ENCODE results near the gene ELF2. TPM values are rescaled to one million over a fixed set of nuclear protein-coding genes. Genes with fewer than 3 reads are reported as not detected.

The ELF2 gene
- total and polyA plus RNA-seq, 2 of the 8 experiments (the other 6 are each of a cell fraction or from before 2014, with no cell fraction given), result 21.1 to 44.3 TPM

- no peak for TF ChIP-seq SIN3A (conservative IDR thresholded peaks at IDR 0.05 in 1 of 2, IDR thresholded peaks at IDR 0.05 in 1 of 2; ENCODE audit: low read depth in 1 of 2, low read length in 2 of 2)
- no peak for TF ChIP-seq BCL11A (IDR thresholded peaks at IDR 0.05; ENCODE audit: low read depth in 2 of 2, low read length in 2 of 2)
- TF ChIP-seq PHF8 (conservative IDR thresholded peaks at IDR 0.05; ENCODE audit: low read depth, low read length), result no peak
- TF ChIP-seq POU5F1 (IDR thresholded peaks at IDR 0.05; ENCODE audit: low read depth, low read length), result no peak
- TF ChIP-seq KDM5A (IDR thresholded peaks at IDR 0.05; ENCODE audit: low read length), result no peak
- TF ChIP-seq, protein P1, sequence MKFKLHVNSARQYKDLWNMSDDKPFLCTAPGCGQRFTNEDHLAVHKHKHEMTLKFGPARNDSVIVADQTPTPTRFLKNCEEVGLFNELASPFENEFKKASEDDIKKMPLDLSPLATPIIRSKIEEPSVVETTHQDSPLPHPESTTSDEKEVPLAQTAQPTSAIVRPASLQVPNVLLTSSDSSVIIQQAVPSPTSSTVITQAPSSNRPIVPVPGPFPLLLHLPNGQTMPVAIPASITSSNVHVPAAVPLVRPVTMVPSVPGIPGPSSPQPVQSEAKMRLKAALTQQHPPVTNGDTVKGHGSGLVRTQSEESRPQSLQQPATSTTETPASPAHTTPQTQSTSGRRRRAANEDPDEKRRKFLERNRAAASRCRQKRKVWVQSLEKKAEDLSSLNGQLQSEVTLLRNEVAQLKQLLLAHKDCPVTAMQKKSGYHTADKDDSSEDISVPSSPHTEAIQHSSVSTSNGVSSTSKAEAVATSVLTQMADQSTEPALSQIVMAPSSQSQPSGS (IDR thresholded peaks at IDR 0.05; ENCODE audit: low read length), result no peak
- no peak for TF ChIP-seq POLR2A (IDR thresholded peaks at IDR 0.05; ENCODE audit: control extremely low read depth in 1 of 2, low read depth in 2 of 2, low read length in 2 of 2)
- no peak for TF ChIP-seq SP1 (IDR thresholded peaks at IDR 0.05; ENCODE audit: low read depth, low read length)
- TF ChIP-seq SP2 (IDR thresholded peaks at IDR 0.05; ENCODE audit: low read length), result no peak
- H3K4ac ChIP-seq (replicated peaks; ENCODE audit: insufficient read length, low read depth, low read length), result no peak overlapping the region
- H2BK5ac ChIP-seq (ENCODE audit: low read depth, low read length), result no peak overlapping the region
- H3K4me1 ChIP-seq (replicated peaks in 1 of 4; ENCODE audit: control insufficient read depth in 3 of 4, insufficient read depth in 4 of 4, low read length in 3 of 4), result no peaks in the 10 kb centered on the region; a peak in 1 of 7 replicates
- no peaks in the 10 kb centered on the region; the same call in 1 of the 2 replicates for H3K79me1 ChIP-seq (ENCODE audit: low read depth, low read length)
- no peak overlapping the region for H4K91ac ChIP-seq (replicated peaks; ENCODE audit: insufficient read length, low read length)
- H2AFZ ChIP-seq (ENCODE audit: low read length), result no peak overlapping the region
- no peak for DNase-seq (ENCODE audit: low read depth in 1 of 2, low spot score in 2 of 2)
- no peak overlapping the region for H3K23ac ChIP-seq (ENCODE audit: insufficient read length)
- no peak overlapping the region for H2BK120ac ChIP-seq (replicated peaks; ENCODE audit: low read depth, low read length)
- ChIA-PET CTCF (ENCODE audit: partially characterized antibody) (interaction anchor here (0.8 to 1.7 kb wide), 3 partner anchors 15 to 107 kb away, joined by 3 read pairs; no protein-coding TSS in a partner anchor), POLR2A (ENCODE audit: partially characterized antibody) (no interaction called here)
- H3K27ac ChIP-seq (ENCODE audit: low read depth, low read length), result no peak overlapping the region
- H4K5ac ChIP-seq (ENCODE audit: insufficient read length, low read depth, low read length), result no peak overlapping the region
- no peak overlapping the region for H3K4me2 ChIP-seq (ENCODE audit: insufficient read depth in 1 of 2, low read depth in 2 of 2, low read length in 2 of 2)
- H3K36me3 ChIP-seq (ENCODE audit: control insufficient read depth in 2 of 4, insufficient read depth in 4 of 4, low read length in 3 of 4), result no peaks in the 10 kb centered on the region
- H3K18ac ChIP-seq (ENCODE audit: extremely low read depth, low read length), result no peak overlapping the region
- H3K23me2 ChIP-seq (ENCODE audit: low read depth, low read length), result no peaks in the 10 kb centered on the region
- H3K79me2 ChIP-seq (ENCODE audit: control insufficient read depth in 1 of 2, insufficient read depth in 2 of 2, low read length in 2 of 2), result no peaks in the 10 kb centered on the region; a peak in 1 of 4 replicates
- H2BK12ac ChIP-seq (ENCODE audit: low read depth, low read length), result no peak overlapping the region
- H3K14ac ChIP-seq (ENCODE audit: insufficient read length), result no peak overlapping the region
- no peak overlapping the region for H3K4me3 ChIP-seq (ENCODE audit: extremely low read depth in 1 of 4, insufficient read depth in 2 of 4, low read depth in 3 of 4, low read length in 4 of 4)
- 86% methylated on average over 6 of the region's 6 CpGs; no CpG with 5 or more reads in 1 of the 2 experiments for WGBS, 2 experiments (ENCODE audit: extremely low coverage in 1 of 2, insufficient coverage in 1 of 2, insufficient read length in 1 of 2, insufficient replicate concordance in 2 of 2, low coverage in 1 of 2, low lambda C conversion rate in 2 of 2, missing lambda C conversion rate in 1 of 2)
- no peak overlapping the region for H2BK20ac ChIP-seq (ENCODE audit: low read length)
- H2BK15ac ChIP-seq (ENCODE audit: low read length), result no peak overlapping the region
- H2AK5ac ChIP-seq (ENCODE audit: low read depth, low read length), result no peak overlapping the region
- no peak overlapping the region for H4K8ac ChIP-seq (ENCODE audit: extremely low read depth, insufficient read depth, low read length)
- no peaks in the 10 kb centered on the region for H4K20me1 ChIP-seq (replicated peaks in 1 of 2; ENCODE audit: control insufficient read depth in 1 of 2, insufficient read depth in 2 of 2, low read length in 2 of 2)
- H3K9ac ChIP-seq (replicated peaks in 1 of 4; ENCODE audit: extremely low read depth in 1 of 4, low read depth in 3 of 4, low read length in 3 of 4), result no peak overlapping the region
- no peaks in the 10 kb centered on the region for H3K9me3 ChIP-seq (ENCODE audit: insufficient read depth in 2 of 2, low read depth in 1 of 2, low read length in 1 of 2)
- no peak overlapping the region for H3K56ac ChIP-seq (replicated peaks; ENCODE audit: insufficient read length, low read depth, low read length)
- FAIRE-seq, result no peak
- H3K27me3 ChIP-seq (replicated peaks in 1 of 4; ENCODE audit: control insufficient read depth in 3 of 4, extremely low read depth in 1 of 4, insufficient read depth in 3 of 4, low read length in 3 of 4), result no peaks in the 10 kb centered on the region
Measured at GRCh38 chr4:139108567-139109128, 68.4 kb downstream of the ELF2 start.
